OCI-LY7 (cell line): ENCODE data around the gene MSANTD7. TPM values are rescaled to one million over a fixed set of nuclear protein-coding genes. Genes with fewer than 3 reads are reported as not detected.

ENCODE experiments used
- BruUV-seq: library from RNA; stranded (reverse); fragments of 400-500 nt; replicated peaks from 2 replicates; lab custom pipeline; 2021; lab: Mats Ljungman, UMichigan
- CTCF ChIA-PET: fragments of 300-600 bp; sonication (Branson Sonifier 250); formaldehyde crosslinking; loops from one replicate; lab custom pipeline; 2022; ENCODE audit warnings: antibody characterized with exemption; ENCODE audit not compliant: unreplicated experiment; lab: Charles Lee
- POLR2A ChIA-PET: fragments of 300-600 bp; sonication (Branson Sonifier 250); formaldehyde crosslinking; loops from one replicate; lab custom pipeline; 2022; ENCODE audit warnings: antibody characterized with exemption; lab: Charles Lee
- DNase-seq: peaks from one replicate; pipeline ENCODE4 v3.0.0-alpha.2; 2015; ENCODE audit warnings: low spot score
- H2AFZ ChIP-seq: fragments of 200-600 bp; sonication (generic), shearing (Covaris generic); 2 replicates; pipeline ENCODE4 v1.6.1; 2014; ENCODE audit warnings: mild to moderate bottlenecking, antibody characterized with exemption, low read length, moderate library complexity
- H3K27ac ChIP-seq: fragments of 200-600 bp; sonication (generic); 2 replicates; pipeline ENCODE4 v1.5.1; 2014; ENCODE audit warnings: mixed run types, low read depth, mild to moderate bottlenecking, moderate library complexity, low read length, inconsistent platforms; ENCODE audit not compliant: poor library complexity, severe bottlenecking
- H3K36me3 ChIP-seq: fragments of 200-600 bp; sonication (generic); 2 replicates; pipeline ENCODE4 v1.6.1; 2014; ENCODE audit warnings: mild to moderate bottlenecking, antibody characterized with exemption, low read length, moderate library complexity, mixed read lengths; ENCODE audit not compliant: insufficient read depth
- H3K4me1 ChIP-seq: fragments of 200-600 bp; sonication (generic); 2 replicates; pipeline ENCODE4 v1.5.1; 2014; ENCODE audit warnings: mild to moderate bottlenecking, low read length; ENCODE audit not compliant: insufficient read depth, poor library complexity, severe bottlenecking
- H3K4me2 ChIP-seq: fragments of 200-600 bp; sonication (generic); 2 replicates; pipeline ENCODE4 v1.6.1; 2014; ENCODE audit warnings: mild to moderate bottlenecking, low read length
- H3K4me3 ChIP-seq: fragments of 200-600 bp; sonication (generic); 2 replicates; pipeline ENCODE4 v1.5.1; 2014; ENCODE audit warnings: mild to moderate bottlenecking, low read depth, low read length; ENCODE audit not compliant: poor library complexity, severe bottlenecking
- H3K79me2 ChIP-seq: fragments of 200-600 bp; sonication (generic); 2 replicates; pipeline ENCODE4 v1.6.1; 2016; ENCODE audit warnings: low read depth, mild to moderate bottlenecking, low read length, moderate library complexity, mixed read lengths; ENCODE audit not compliant: insufficient read depth
- H3K9me2 ChIP-seq: fragments of 200-600 bp; sonication (generic); 2 replicates; pipeline ENCODE4 v1.6.1; 2016; ENCODE audit warnings: mild to moderate bottlenecking, low read length, mixed read lengths; ENCODE audit not compliant: insufficient read depth
- H3K9me3 ChIP-seq: fragments of 200-600 bp; sonication (generic); 2 replicates; pipeline ENCODE4 v1.6.1; 2014; ENCODE audit warnings: mild to moderate bottlenecking, mixed run types, low read length, mixed read lengths
- H4K20me1 ChIP-seq: fragments of 200-600 bp; sonication (generic); 2 replicates; pipeline ENCODE4 v1.6.1; 2014; ENCODE audit warnings: mild to moderate bottlenecking, antibody characterized with exemption, low read length, moderate library complexity, mixed read lengths; ENCODE audit not compliant: insufficient read depth
- CTCF ChIP-seq: fragments of 200-600 bp; sonication (generic); conservative IDR thresholded peaks from 2 replicates; pipeline ENCODE4 v1.5.1; 2014; ENCODE audit warnings: mild to moderate bottlenecking, antibody characterized with exemption, low read length, moderate library complexity, mixed read lengths
- EZH2phosphoT487 ChIP-seq: fragments of 200-600 bp; sonication (generic); IDR thresholded peaks from 2 replicates; pipeline ENCODE4 v1.6.1; 2018; ENCODE audit warnings: low read depth, borderline replicate concordance, mild to moderate bottlenecking, mixed run types, antibody characterized with exemption, low read length, moderate library complexity, mixed read lengths
- intact Hi-C: fragments of 100-400 bp; cut with micrococcal nuclease; formaldehyde crosslinking; loops from one replicate; pipeline ENCODE4 v1.10.0; 2022; ENCODE audit not compliant: unreplicated experiment
- total RNA-seq, 2 experiments: library from RNA; depleted of rRNA in 1 of 2; stranded (reverse); fragments of >200 nt in 1 of 2; shearing (Covaris generic) in 1 of 2; gene quantifications; 2 replicates each; pipeline ENCODE4 v1.2.3, GENCODE V29; 2014 to 2022

The MSANTD7 gene
- total RNA-seq, 2 experiments from 2014 or later: 26.5 to 29.5 TPM

- POLR2A ChIA-PET: interaction anchor here (0.6 to 1.9 kb wide), 5 partner anchors 17 to 312 kb away, joined by 3 to 6 read pairs (median 4); partner anchors contain the start of genes CDNF, HSPA14 and MSANTD7
- BruUV-seq: no TSS peak
- CTCF ChIA-PET: no interaction called here
- no peaks in the 10 kb centered on the region for H4K20me1 ChIP-seq
- no peaks in the 10 kb centered on the region for H3K9me3 ChIP-seq
- H3K36me3 ChIP-seq: no peaks in the 10 kb centered on the region
- H3K4me2 ChIP-seq: 0 out of 2 replicates have a peak overlapping the region, but pooled peaks have one; percentile 6
- no peak overlapping the region for H3K27ac ChIP-seq
- peak overlapping the region; percentile 75; the same call in 1 of the 2 replicates for H2AFZ ChIP-seq
- intact Hi-C loops: no loop called here
- H3K9me2 ChIP-seq: no peaks in the 10 kb centered on the region
- TF ChIP-seq CTCF (no peak), EZH2phosphoT487 (no peak)
- peaks cover 24% of the 10 kb centered on the region for H3K4me1 ChIP-seq
- no peak for DNase-seq
- H3K4me3 ChIP-seq: no peak overlapping the region
- no peaks in the 10 kb centered on the region for H3K79me2 ChIP-seq
Observed at GRCh38 chr10:14820010-14820774, 17.9 kb upstream of the MSANTD7 start.

GRCh38 chr10:14820775-14821154 is 17.3 kb upstream of the MSANTD7 start:
- intact Hi-C loops: no loop called here
- Histone ChIP-seq H3K4me2 (0 out of 2 replicates have a peak overlapping the region, but pooled peaks have one; percentile 6), H3K4me1 (peaks cover 24% of the 10 kb centered on the region), H3K4me3 (no peak overlapping the region), H3K9me3 (no peaks in the 10 kb centered on the region), H3K79me2 (no peaks in the 10 kb centered on the region), H2AFZ (peak overlapping the region; percentile 75; the same call in 1 of the 2 replicates), H4K20me1 (no peaks in the 10 kb centered on the region), H3K36me3 (no peaks in the 10 kb centered on the region), H3K9me2 (no peaks in the 10 kb centered on the region), H3K27ac (no peak overlapping the region)
- no TSS peak for BruUV-seq
- no peak for TF ChIP-seq EZH2phosphoT487
- no peak for TF ChIP-seq CTCF
- DNase-seq: peak; percentile 51
- ChIA-PET POLR2A (interaction anchor here (0.6 to 1.9 kb wide), 3 partner anchors 18 to 312 kb away, joined by 3 to 5 read pairs (median 4); no protein-coding TSS in a partner anchor), CTCF (no interaction called here)
